ENCODE data around the gene ZNF613.
"Not testable (repeated sequence)": the region's sequence is repeated elsewhere in the genome, so short reads cannot be mapped to it uniquely, and the experiment has no call there.

Gene ZNF613

DNA sequence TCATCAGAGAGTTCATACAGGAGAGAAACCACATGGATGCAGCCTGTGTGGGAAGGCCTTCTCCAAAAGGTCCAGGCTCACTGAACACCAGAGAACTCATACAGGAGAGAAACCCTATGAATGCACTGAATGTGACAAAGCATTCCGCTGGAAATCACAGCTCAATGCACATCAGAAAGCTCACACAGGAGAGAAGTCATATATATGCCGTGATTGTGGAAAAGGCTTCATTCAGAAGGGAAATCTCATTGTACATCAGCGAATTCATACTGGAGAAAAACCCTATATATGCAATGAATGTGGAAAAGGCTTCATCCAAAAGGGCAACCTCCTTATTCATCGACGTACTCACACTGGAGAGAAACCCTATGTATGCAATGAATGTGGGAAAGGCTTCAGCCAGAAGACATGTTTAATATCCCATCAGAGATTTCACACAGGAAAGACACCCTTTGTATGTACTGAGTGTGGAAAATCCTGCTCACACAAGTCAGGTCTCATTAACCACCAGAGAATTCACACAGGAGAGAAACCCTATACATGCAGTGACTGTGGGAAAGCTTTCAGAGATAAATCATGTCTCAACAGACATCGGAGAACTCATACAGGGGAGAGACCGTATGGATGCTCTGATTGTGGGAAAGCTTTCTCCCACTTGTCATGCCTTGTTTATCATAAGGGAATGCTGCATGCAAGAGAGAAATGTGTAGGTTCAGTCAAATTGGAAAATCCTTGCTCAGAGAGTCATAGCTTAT, 17.7 kb downstream of the ZNF613 start:
- DNase-seq (ENCODE audit: low spot score), result no peak

DNA sequence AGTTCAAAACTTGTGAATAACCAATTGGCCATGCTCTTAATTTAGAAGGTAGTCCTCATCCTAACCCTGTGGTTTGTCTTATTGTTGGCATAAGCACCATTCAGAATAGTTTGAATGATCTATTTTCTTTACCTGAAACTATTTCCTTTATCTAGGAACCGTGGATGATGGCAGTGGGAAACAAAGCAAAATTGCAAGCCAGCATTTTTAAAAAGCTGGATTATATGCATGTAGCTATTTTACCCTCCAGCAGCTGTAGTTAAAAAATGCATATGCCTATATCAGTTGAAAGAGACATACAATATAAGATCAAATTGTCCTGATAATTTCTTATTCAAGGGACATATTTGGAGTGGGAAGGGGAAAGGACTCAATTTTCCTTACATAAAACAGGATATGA, 19.3 kb downstream of the ZNF613 start:
- DNase-seq (ENCODE audit: low spot score), result no peak

DNA sequence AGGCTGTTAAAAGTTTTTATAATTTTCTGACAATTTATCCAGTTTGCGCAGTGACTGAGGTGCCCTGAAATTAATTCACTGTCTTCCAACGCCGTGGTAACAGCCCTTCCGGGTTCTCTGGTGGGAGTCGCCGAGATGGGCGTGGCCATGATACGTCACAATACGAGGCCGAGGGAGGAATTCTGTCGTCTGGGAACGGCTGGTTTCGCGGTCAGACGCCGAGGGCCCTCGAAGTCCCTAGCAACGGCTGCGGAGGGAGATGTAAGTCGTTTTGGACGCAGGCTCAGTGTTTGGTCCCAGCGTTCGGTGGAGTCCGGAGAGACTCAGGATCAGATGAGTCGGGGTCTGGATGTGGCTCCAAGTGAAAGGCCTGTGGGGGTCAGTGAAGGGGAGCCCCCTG, 21.7 kb downstream of the ZNF613 start:
- DNase-seq (ENCODE audit: low spot score), result no peak

DNA sequence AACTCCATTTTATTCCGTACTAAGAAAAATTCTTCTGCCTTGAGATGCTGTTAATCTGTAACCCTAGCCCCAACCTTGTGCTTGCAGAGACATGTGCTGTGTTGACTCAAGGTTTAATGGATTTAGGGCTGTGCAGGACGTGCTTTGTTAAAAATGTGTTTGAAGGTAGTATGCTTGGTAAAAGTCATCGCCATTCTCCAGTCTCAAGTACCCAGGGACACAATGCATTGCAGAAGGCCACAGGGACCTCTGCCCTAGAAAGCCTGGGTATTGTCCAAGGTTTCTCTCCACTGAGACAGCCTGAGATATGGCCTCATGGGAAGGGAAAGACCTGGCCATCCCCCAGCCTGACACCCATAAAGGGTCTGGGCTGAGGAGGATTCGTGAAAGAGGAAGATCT, 30.6 kb downstream of the ZNF613 start:
- DNase-seq (ENCODE audit: low spot score), result not testable (repeated sequence)

DNA sequence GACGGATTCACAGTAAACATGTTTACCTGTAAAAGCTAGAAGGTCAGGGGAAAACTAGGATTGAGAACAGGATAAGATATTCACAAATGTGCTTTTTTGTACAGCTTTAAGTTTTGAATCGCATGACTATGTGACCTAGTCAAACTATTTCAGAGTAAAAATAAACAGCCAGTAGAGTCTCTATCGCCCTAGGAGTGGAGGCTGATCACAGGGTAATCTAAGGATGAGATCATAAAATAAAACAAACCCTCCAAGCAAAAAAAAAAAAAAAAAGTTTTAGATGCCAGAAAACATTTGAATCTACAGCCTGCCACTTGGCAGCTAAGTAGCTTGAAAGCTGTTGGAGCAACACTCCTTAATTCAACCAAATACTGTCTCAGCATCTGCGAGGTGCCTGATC, 32.5 kb downstream of the ZNF613 start:
- no peak for DNase-seq (ENCODE audit: low spot score)

DNA sequence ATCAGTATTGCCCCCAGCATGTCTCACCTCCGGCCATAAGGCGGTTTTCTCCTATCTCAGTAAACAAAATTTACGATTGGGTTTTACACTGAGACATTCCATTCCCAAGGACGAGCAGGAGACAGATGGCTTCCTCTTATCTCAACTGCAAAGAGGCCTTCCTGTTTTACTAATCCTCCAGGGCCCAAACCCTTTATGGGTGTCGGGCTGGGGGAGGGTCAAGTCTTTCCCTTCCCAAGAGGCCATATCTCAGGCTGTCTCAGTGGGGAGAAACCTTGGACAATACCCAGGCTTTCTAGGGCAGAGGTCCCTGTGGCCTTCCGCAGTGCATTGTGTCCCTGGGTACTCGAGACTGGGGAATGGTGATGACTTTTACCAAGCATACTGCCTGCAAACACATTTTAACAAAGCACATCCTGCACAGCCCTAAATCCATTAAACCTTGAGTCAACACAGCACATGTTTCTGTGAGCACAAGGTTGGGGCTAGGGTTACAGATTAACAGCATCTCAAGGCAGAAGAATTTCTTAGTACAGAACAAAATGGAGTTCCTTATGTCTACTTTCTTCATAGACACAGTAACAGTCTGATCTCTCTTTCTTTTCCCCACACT, 33.5 kb downstream of the ZNF613 start:
- DNase-seq (ENCODE audit: low spot score), result peak; percentile 19

DNA sequence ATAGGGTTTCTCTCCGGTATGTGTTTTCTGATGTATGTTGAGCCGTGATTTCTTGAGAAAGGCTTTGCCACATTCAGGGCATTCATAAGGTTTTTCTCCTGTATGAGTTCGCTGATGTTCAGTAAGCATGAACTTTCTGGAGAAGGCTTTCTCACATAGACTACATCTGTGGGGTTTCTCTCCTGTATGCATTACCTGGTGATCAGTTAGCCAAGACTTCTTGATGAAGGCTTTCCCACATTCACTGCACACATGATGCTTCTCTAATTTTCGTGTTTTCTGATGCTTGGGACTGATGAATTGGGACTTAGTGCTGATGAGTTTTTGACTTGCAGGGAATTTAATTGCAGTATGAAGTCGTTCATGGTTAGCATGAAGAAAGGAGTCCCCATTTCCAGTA, 38.3 kb downstream of the ZNF613 start:
- DNase-seq (ENCODE audit: low spot score), result no peak

DNA sequence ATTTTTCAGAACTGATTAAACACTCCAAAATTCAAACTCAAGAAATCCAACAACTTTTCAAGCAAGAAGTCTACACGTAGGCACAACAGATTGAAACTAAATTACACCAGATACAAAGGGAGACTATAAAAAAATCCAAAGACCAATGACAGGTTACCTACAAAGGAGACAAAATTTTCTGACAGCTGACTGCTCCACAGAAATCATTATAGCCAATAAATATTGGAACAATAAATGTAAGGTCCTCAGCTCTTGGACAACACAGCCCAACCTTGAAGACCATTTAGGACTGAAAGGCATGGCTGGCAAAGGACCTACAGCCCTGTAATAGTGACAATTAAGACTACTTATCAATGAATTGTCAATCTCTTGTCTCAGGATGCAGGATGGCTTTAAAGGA, 43.4 kb downstream of the ZNF613 start:
- DNase-seq (ENCODE audit: low spot score), result no peak

DNA sequence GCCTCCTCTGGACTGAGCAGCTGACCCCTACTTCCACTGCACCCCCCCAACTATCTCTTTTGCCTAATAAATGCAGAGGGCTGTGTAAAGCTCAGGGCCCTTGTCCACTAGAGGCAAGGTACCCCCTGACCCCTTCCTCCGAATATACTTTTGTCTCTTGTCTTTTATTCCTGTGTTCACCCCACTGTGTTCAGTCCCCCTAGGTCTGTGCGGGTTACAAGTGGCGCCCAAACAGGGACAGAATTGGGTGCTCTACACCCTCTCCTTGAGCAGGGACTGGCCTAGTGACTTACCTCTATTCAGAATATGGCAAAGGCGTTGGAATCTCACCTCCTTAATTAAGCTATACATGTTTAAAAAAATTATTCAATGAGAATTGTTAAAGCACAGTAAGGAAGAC, 44.4 kb downstream of the ZNF613 start:
- DNase-seq (ENCODE audit: low spot score), result no peak

DNA sequence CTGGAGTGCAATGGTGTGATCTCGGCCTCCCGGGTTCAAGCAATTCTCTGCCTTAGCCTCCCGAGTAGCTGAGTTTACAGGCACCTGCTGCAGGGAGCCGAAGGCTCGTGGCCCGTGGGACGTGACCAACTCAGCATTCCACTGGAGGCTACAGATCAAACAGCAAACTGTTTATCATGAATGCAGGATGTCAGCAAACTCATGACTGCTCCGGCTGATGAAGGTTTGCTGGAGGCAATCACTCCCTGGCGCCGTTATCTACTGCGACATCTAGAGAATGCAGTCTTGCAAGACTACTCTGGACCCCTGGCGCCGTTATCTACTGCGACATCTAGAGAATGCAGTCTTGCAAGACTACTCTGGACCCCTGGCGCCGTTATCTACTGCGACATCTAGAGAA, 48.5 kb downstream of the ZNF613 start:
- not testable (repeated sequence) for DNase-seq (ENCODE audit: low spot score)

DNA sequence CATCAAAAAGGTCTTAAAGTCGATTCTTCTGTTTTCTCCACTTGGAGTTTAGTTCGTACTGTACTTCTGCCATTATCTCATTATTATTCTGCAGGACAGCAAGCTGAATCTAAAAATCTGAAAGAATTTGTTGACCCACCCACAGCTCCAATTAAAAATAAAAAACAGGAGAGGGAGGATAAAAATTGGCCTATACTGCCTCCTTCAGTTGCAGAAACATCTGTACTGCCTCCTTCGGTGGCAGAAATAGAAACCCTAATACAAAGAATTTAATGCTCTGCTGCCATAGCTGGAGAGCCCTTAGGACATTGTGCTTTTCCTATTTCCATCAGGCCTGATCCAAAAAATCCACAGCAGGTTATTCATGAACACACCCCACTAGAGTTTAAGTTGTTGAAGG, 49.6 kb downstream of the ZNF613 start:
- no peak for DNase-seq (ENCODE audit: low spot score)

DNA sequence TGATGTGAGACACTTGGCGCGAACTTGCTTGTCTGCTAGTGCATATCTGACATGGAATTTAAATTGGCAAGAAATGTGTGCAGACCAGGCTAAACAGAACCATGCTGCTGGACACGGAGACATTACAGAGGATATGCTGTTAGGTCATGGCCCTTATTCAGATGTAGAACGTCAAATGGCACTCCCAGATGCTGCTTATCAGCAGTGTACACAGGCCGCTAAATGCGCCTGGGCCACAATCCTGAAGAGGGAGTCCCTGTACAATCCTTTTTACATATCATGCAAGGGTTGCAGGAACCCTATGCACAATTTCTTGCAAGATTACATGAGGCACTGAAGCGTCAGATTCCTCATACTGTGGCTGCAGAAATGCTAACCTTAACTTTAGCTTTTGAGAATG, 50.1 kb downstream of the ZNF613 start:
- no peak for DNase-seq (ENCODE audit: low spot score)

DNA sequence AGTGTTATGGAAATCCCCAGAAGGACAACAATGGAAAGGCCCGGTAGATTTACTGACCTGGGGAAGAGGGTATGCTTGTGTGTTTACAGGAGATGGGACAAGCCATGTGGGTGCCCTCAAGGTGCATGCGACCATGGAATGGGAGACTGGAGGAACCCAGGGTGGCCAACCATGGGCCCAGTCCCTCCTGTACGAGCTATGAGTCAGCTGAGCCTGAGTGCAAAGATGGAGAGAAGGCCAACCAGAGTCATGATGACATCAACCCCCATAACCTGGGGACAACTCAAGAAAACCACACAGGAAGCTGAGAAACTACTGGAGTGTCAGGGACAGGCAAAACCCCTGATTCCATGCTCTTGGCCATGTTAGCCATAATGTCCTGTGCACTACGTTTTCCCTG, 51.6 kb downstream of the ZNF613 start:
- DNase-seq (ENCODE audit: low spot score), result peak; percentile 41

DNA sequence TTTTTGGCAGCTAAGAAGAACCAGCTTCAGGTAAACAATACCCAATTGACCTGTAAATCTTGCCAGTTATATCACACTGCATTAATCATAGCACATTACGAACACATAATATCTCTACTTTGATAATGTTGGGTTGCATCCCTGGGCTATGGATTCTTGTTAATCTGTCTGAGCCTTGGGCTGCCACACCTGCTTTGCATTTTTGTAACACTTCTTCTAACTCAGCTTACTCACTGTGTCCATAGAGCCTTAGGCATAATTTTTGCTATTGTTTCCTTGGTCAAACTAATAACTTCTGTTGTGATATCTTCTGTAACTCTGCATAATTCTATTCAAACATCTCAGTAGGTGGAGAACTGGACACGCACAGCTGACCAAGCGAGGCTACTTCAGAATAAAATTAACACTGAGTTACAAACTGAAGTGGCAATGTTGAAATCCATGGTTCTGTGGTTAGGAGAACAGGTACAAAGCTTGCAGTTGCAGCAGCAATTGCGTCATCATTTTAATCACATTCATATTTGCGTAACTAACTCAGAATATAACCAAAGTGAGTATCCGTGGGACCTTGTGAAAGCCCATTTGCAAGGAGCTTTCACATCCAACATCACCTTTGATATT, 53.0 kb downstream of the ZNF613 start:
- DNase-seq (ENCODE audit: low spot score), result peak; percentile 75

DNA sequence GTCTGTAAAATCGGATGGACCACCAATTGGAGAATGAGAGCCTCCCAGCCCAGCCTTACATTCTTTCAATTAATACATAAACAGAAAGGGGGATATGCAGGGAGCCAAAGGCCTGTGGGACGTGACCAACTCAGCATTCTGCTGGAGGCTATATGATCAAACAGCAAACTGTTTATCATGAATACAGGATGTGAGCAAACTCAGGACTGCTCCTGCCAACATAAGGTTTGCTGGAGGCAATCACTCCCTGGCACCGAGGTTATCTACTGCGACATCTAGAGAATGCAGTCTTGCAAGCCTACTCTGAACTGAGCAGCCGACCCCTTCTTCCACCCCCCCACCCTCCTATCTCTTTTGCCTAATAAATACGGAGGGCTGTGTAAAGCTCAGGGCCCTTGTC, 53.7 kb downstream of the ZNF613 start:
- not testable (repeated sequence) for DNase-seq (ENCODE audit: low spot score)

DNA sequence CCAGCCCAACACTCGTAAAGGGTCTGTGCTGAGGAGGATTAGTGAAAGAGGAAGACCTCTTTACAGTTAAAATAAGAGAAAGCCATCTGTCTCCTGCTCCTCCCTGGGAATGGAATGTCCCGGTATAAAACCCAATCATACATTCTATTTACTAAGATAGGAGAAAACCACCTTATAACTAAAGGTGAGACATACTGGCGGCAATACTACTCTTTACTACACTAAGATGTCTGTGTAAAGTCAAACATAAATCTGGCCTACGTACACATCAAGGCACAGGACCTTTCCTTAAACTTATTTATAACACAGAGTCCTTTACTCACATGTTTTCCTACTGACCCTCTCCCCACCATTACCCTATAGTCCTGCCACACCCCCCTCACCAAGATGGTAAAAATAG, 56.1 kb downstream of the ZNF613 start:
- DNase-seq (ENCODE audit: low spot score), result no peak

DNA sequence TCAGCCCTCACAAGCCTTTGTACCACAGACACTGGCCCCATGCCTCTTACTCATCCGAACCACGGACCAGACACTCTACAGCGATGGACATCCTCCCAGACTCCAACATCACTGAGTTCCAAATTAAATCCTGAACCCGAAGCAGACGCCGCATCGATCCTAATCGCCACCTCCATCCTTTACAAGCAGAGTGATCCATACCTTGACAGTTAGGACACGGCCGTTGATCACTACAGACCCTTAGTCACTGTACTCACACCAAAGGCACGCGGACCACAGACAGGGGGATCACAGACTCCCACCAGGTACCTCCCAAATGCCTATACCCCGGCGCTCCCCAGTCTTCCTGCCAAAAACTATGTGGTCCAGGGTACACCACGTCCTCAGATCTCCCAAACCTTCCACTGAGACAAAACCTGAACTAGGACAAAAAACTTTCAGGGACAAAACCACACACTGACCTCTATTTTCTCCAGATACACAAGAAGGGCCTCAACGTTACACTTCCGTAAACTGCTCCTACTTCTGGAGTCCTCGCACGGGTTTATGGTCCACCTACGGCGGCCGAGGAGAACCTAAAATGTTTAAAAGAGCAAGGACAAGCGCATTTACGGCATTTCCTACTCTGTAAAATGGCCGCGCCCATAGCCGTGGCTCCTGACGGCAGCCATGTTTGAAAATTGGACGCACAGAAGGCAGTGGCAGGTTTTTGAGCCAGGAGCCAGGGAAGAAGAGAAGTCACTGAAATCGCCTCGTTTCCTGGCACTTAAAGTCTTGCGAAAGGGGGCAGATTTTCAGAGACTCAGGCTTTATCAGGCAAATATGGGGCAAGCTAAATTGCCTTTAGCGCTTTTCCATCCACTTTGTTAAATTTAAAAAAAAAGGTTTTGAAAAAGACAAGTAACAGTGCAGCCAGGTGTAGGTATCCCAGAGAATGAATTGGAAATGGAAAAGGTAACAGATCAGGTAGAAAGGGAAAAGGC, 59.3 kb downstream of the ZNF613 start, which contains the start of gene ZNF350:
Gene ZNF350 (minus strand): TSS at position 532 of the 983 bp plus-strand sequence. CDS start 12,480 bp downstream, outside the sequence.
- peak; percentile 97 for DNase-seq (ENCODE audit: low spot score)

DNA sequence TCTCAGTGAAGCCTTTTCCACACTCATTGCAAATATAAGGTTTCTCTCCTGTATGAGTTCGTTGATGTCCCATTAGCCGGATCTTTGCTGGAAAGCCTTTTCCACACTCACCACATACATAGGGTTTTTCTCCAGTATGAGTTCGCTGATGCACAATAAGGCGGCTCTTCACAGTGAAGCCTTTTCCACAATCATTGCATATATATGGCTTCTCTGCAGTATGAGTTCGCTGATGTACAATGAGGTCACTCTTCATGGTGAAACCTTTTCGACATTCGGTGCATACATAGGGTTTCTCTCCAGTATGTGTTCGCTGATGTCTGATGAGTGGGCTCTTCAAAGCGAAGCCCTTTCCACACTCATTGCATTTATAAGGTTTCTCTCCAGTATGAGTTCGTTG, 66.2 kb downstream of the ZNF613 start:
- DNase-seq (ENCODE audit: low spot score), result no peak

DNA sequence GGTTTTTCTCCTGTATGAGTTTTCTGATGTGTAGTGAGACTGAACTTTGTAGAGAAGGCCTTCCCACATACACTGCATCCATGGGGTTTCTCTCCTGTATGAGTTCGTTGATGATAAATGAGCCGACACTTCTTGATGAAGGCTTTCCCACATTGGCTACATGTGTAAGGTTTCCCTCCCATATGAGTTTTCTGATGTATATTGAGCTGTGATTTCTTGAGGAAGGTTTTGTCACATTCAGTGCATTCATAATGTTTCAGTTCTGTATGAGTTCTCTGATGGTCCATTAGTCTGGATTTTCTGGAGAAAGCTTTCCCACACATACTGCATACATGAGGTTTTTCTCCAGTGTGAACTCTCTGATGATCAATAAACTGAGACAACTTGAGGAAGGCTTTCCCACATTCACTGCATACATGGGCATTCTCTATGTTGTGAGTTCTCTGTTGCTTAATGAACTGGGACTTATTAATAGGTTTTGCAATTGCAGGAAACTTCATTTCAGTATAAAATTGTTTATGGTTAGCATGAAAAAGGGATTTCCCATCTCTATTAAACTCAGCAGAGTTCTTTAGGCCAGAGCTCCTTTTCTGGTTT, 66.9 kb downstream of the ZNF613 start:
- DNase-seq (ENCODE audit: low spot score), result no peak
